ENCODE measurements around the gene GNG8. TPM values are rescaled to one million over a fixed set of nuclear protein-coding genes. Genes with fewer than 3 reads are reported as not detected.

The GNG8 gene
- total and polyA plus RNA-seq, 2 donors (not counting 1 experiment from before 2014, with no cell fraction given) = 6.7 TPM; not detected in 1

DNA sequence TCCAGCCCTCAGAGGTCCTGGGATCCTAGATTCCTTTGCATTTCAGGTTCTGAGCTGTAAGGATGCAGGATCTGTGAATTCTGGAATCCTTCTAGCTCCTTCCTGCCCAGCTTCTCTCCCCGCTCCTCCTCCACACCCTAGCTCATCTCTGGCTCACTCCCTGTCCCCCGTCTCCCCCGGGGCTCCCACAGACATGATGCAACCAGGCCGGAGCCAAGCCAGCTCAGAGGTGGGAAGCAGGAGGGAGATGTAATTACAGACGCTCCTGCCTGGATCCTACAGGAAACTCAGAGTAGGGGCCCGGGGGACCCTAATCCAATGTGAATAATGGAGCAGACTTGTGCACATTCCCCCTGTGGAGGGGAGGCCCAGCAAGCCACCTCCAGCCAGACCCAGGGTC is 4.5 kb downstream of the GNG8 start:
- H3K4me1 Mint-ChIP-seq = peaks cover 37% of the 10 kb centered on the region
- Histone ChIP-seq H3K27ac (ENCODE audit: low read length in 2 of 2) (no peak overlapping the region), H3K4me1 (ENCODE audit: control insufficient read depth in 2 of 2, insufficient read depth in 2 of 2, low read length in 2 of 2) (peaks cover 28 to 38% of the 10 kb centered on the region in 2 donors), H4K20me1 (ENCODE audit: control insufficient read depth, insufficient read depth, low read length, poor library complexity, severe bottlenecking) (no peaks in the 10 kb centered on the region), H3K79me2 (ENCODE audit: control insufficient read depth, insufficient read depth, low read length) (no peaks in the 10 kb centered on the region), H3K9ac (ENCODE audit: low read length) (no peak overlapping the region), H3K9me3 (ENCODE audit: control extremely low read depth in 1 of 3, control insufficient read depth in 2 of 3, insufficient read depth in 1 of 3, low read length in 2 of 3) (peaks cover 0 to 5% (median 0%) of the 10 kb centered on the region in 3 donors), H3K36me3 (replicated peaks in 1 of 2; ENCODE audit: control extremely low read depth in 1 of 2, control insufficient read depth in 1 of 2, extremely low read depth in 1 of 2, insufficient read depth in 2 of 2, low read length in 1 of 2) (no peaks in the 10 kb centered on the region), H3K27me3 (replicated peaks in 1 of 4; ENCODE audit: control extremely low read depth in 1 of 4, control insufficient read depth in 3 of 4, insufficient read depth in 4 of 4, low read length in 3 of 4) (peaks cover 0 to 10% (median 2%) of the 10 kb centered on the region in 4 experiments), H3K4me3 (ENCODE audit: control extremely low read depth in 1 of 5, extremely low read depth in 1 of 5, insufficient read depth in 1 of 5, low read depth in 2 of 5, low read length in 4 of 5) (no peak overlapping the region), H3K4me2 (replicated peaks; ENCODE audit: low read depth, low read length, poor library complexity, severe bottlenecking) (no peak overlapping the region), H2AFZ (ENCODE audit: insufficient read depth, low read depth, low read length, poor library complexity, severe bottlenecking) (no peak overlapping the region)
- H3K9me3 Mint-ChIP-seq (ENCODE audit: insufficient read depth) = no peaks in the 10 kb centered on the region
- TF ChIP-seq, protein P1, sequence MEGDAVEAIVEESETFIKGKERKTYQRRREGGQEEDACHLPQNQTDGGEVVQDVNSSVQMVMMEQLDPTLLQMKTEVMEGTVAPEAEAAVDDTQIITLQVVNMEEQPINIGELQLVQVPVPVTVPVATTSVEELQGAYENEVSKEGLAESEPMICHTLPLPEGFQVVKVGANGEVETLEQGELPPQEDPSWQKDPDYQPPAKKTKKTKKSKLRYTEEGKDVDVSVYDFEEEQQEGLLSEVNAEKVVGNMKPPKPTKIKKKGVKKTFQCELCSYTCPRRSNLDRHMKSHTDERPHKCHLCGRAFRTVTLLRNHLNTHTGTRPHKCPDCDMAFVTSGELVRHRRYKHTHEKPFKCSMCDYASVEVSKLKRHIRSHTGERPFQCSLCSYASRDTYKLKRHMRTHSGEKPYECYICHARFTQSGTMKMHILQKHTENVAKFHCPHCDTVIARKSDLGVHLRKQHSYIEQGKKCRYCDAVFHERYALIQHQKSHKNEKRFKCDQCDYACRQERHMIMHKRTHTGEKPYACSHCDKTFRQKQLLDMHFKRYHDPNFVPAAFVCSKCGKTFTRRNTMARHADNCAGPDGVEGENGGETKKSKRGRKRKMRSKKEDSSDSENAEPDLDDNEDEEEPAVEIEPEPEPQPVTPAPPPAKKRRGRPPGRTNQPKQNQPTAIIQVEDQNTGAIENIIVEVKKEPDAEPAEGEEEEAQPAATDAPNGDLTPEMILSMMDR (IDR thresholded peaks at IDR 0.05) = no peak
- TF ChIP-seq EZH2 (IDR thresholded peaks at IDR 0.05; ENCODE audit: borderline replicate concordance, insufficient read depth, low read depth, low read length, poor library complexity, severe bottlenecking) = no peak
- peaks cover 7% of the 10 kb centered on the region for H3K27me3 Mint-ChIP-seq
- intact Hi-C loops (cut with micrococcal nuclease) = no loop called here
- DNase-seq (no peak), ATAC-seq (ENCODE audit: low read depth) (no peak)
- POLR2A ChIA-PET = interaction anchor here (1.1 to 2.1 kb wide), 2 partner anchors 9 to 12 kb away, joined by 4 read pairs; no protein-coding TSS in a partner anchor
- WGBS (ENCODE audit: insufficient coverage) = no CpG with 5 or more reads among the region's 6 CpGs
- H3K4me3 Mint-ChIP-seq = peak overlapping the region; percentile 7
- CTCF ChIA-PET = interaction anchor here (0.9 to 4.0 kb wide), 8 partner anchors 9 to 122 kb away, joined by 3 to 21 read pairs (median 6); no protein-coding TSS in a partner anchor
- no peak overlapping the region for H3K27ac Mint-ChIP-seq

DNA sequence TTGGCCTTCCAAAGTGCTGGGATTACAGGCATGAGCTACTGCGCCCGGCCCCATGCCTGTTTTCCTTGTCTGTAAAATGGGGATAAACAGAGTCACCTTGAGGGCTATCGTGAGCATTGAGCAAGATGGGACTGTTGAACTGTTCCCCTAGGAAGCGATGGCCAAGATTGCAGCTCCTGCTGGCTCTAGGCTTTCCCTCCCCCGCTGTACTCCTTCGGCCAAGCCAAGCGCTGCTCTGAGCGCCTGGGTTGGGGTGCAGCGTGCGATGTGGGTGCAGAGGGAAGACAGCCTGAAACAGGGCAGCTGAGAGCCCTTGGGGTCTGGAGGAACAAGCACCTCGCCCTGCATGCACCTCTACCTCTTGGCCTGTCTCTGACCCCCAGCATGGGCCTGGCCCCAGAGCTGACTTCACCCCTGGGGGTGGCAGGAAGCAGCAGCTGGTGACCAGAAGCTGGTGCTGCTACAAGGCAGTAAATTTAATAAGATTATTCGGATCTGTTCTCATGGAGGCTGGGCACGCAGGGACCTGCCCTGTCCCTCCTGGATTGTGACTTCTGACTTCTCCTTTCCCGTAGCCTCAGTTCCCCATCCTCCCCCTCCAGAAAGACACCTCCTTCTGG is 5.3 kb downstream of the GNG8 start:
- DNase-seq (no peak), ATAC-seq (ENCODE audit: low read depth) (no peak)
- no peak overlapping the region for H3K27ac Mint-ChIP-seq
- no peaks in the 10 kb centered on the region for H3K79me2 ChIP-seq (ENCODE audit: control insufficient read depth, insufficient read depth, low read length)
- no peaks in the 10 kb centered on the region for H3K36me3 ChIP-seq (replicated peaks in 1 of 2; ENCODE audit: control extremely low read depth in 1 of 2, control insufficient read depth in 1 of 2, extremely low read depth in 1 of 2, insufficient read depth in 2 of 2, low read length in 1 of 2)
- H3K4me2 ChIP-seq (replicated peaks; ENCODE audit: low read depth, low read length, poor library complexity, severe bottlenecking) = no peak overlapping the region
- no peak overlapping the region for H3K4me3 Mint-ChIP-seq
- peaks cover 0 to 5% (median 0%) of the 10 kb centered on the region in 3 donors for H3K9me3 ChIP-seq (ENCODE audit: control extremely low read depth in 1 of 3, control insufficient read depth in 2 of 3, insufficient read depth in 1 of 3, low read length in 2 of 3)
- H3K9ac ChIP-seq (ENCODE audit: low read length) = no peak overlapping the region
- CTCF ChIA-PET = interaction anchor here (0.6 to 4.0 kb wide), 10 partner anchors 8 to 127 kb away, joined by 3 to 21 read pairs (median 5); no protein-coding TSS in a partner anchor
- peaks cover 0 to 10% (median 2%) of the 10 kb centered on the region in 4 experiments for H3K27me3 ChIP-seq (replicated peaks in 1 of 4; ENCODE audit: control extremely low read depth in 1 of 4, control insufficient read depth in 3 of 4, insufficient read depth in 4 of 4, low read length in 3 of 4)
- 83% methylated on average over 11 of the region's 14 CpGs for WGBS (ENCODE audit: insufficient coverage)
- H3K27ac ChIP-seq (ENCODE audit: low read length in 2 of 2) = no peak overlapping the region
- H3K4me3 ChIP-seq (ENCODE audit: control extremely low read depth in 1 of 5, extremely low read depth in 1 of 5, insufficient read depth in 1 of 5, low read depth in 2 of 5, low read length in 4 of 5) = no peak overlapping the region
- peaks cover 39% of the 10 kb centered on the region for H3K4me1 Mint-ChIP-seq
- H4K20me1 ChIP-seq (ENCODE audit: control insufficient read depth, insufficient read depth, low read length, poor library complexity, severe bottlenecking) = no peaks in the 10 kb centered on the region
- POLR2A ChIA-PET = interaction anchor here (1.1 to 2.1 kb wide), 3 partner anchors 8 to 11 kb away, joined by 3 to 4 read pairs (median 4); no protein-coding TSS in a partner anchor
- H3K4me1 ChIP-seq (ENCODE audit: control insufficient read depth in 2 of 2, insufficient read depth in 2 of 2, low read length in 2 of 2) = peaks cover 21 to 30% of the 10 kb centered on the region in 2 donors
- intact Hi-C loops (cut with micrococcal nuclease) = no loop called here
- H3K27me3 Mint-ChIP-seq = peaks cover 7% of the 10 kb centered on the region
- no peak for TF ChIP-seq EZH2 (IDR thresholded peaks at IDR 0.05; ENCODE audit: borderline replicate concordance, insufficient read depth, low read depth, low read length, poor library complexity, severe bottlenecking)
- TF ChIP-seq, protein P1 (IDR thresholded peaks at IDR 0.05) = no peak
- H3K9me3 Mint-ChIP-seq (ENCODE audit: insufficient read depth) = no peaks in the 10 kb centered on the region
- H2AFZ ChIP-seq (ENCODE audit: insufficient read depth, low read depth, low read length, poor library complexity, severe bottlenecking) = no peak overlapping the region

Data from B cell (primary cell).